Stimulated activated naive B cell treated with anti-CD40 and anti-IgM and Interleukin-4, amounts not matched to agents 10 μg/mL and 1 μg/mL and 100 μg/mL, for 72 hours (primary cell): ENCODE results near the gene IFNA7.

ENCODE experiments used
- ATAC-seq, 2 donors: fragments of 150-1000 bp; cut with Tn5 transposase; replicated peaks; 2 replicates each; pipeline ENCODE4 v1.10.0; 2021; ENCODE audit warnings: moderate library complexity in 1 of 2
- DNase-seq: peaks from one replicate; pipeline ENCODE4 v3.0.0; 2021
- H3K27ac Mint-ChIP-seq: one replicate; pipeline ENCODE4 v1.8.0; 2022; ENCODE audit warnings: mild to moderate bottlenecking, mixed read lengths
- H3K27me3 Mint-ChIP-seq, 2 donors: one replicate each; pipeline ENCODE4 v1.8.0; 2022; ENCODE audit warnings: mixed read lengths in 2 of 2
- H3K36me3 Mint-ChIP-seq, 2 donors: one replicate each; pipeline ENCODE4 v1.8.0; 2022; ENCODE audit warnings: mixed read lengths in 2 of 2, mild to moderate bottlenecking in 1 of 2
- H3K4me1 Mint-ChIP-seq, 2 donors: one replicate each; pipeline ENCODE4 v1.8.0; 2022; ENCODE audit warnings: mixed read lengths in 2 of 2, mild to moderate bottlenecking in 1 of 2
- H3K4me3 Mint-ChIP-seq, 2 donors: one replicate each; pipeline ENCODE4 v1.8.0; 2022; ENCODE audit warnings: mild to moderate bottlenecking in 2 of 2, mixed read lengths in 2 of 2, moderate library complexity in 1 of 2
- H3K9me3 Mint-ChIP-seq, 2 donors: one replicate each; pipeline ENCODE4 v1.8.0; 2022; ENCODE audit warnings: mixed read lengths in 2 of 2, mild to moderate bottlenecking in 1 of 2

The IFNA7 gene

GRCh38 chr9:21153336-21154017, 48.5 kb downstream of the IFNA7 start:
- H3K27ac Mint-ChIP-seq, result no peak overlapping the region
- H3K27me3 Mint-ChIP-seq, result peaks cover 4 to 11% of the 10 kb centered on the region in 2 donors
- H3K9me3 Mint-ChIP-seq, result peaks cover 1 to 7% of the 10 kb centered on the region in 2 donors
- ATAC-seq (no peak), DNase-seq (no peak)
- H3K4me1 Mint-ChIP-seq, result peaks cover 3 to 5% of the 10 kb centered on the region in 2 donors
- H3K4me3 Mint-ChIP-seq, result no peak overlapping the region
- H3K36me3 Mint-ChIP-seq, result peaks cover 0 to 7% of the 10 kb centered on the region in 2 donors
